GM11168 (cell line): ENCODE data around the gene MEIS1.
"Not testable (repeated sequence)": the region's sequence is repeated elsewhere in the genome, so short reads cannot be mapped to it uniquely, and the experiment has no call there.

Source experiments
- in situ Hi-C: fragments of 300-500 bp; cut with MboI; formaldehyde crosslinking; loops from one replicate; pipeline ENCODE4 v1.12.0; 2022; ENCODE audit warnings: low sequenced_read_pairs; ENCODE audit not compliant: unreplicated experiment

The MEIS1 gene

DNA sequence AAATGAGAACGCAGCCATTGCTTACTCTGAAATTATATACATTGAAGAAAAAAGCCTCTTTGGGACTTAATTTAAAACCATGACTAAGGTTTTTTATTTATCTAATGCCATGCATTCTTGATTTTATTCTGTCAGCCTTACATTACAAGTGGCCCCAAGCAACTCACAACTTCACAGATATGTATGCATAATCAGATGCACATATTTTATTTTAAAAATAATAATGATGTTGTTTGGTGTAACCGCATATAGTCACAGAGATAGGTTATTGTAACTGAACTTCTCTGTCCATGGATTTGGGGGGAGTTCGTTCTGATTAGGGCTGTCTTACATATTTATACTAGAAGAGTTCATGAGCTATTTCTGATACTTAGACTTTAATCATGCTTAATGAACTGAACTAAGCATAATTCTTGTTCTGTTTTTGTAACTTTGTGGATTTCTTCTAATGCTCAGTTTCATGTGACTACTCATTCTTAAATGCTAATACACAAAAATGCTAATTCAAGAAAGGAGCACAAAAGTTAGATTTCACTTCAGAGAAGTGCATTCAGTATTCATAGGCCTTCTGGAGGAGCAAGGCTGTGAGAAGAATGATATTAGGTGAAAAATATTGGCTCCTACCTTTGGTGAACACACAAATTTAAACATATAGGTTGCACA, 26.2 kb downstream of the MEIS1 start:
- in situ Hi-C loops: no loop called here

DNA sequence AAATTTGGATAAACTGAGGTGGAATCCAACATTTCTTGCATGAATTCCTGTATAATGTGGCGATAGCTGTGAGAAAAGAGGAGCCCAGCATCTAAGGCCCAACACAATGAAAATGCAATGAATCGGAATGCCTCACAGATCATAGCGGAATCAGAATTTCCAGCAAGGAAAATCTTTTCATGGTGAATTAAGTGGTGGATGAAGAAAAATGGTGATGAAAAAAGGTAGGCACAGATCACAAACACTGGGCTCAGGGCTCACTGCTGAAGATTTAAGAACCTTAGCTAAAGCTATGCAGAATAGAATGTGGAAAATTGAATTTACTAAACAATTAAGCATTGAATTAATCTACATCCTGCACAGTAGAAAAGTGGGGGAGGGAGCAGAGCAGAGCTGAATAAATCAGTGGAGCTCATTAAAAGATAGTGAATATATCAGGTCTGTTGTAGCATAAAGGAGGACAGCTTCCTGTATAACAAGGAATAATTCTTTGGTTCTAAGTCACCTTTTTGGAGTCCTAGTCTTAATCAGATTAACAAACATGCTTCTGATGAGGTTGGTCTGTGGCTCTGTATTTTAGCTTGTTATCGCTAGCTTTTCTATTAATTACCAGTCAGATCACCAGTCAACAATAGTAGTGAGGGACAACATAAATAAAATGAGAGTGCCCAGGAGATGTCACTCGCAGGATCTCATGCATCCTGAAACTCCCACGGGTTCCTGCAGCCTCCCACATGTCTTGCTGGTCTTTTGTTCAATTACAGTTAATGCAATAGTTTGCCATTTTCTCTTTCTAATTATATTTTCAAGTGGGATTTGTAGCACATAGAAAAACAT, 27.0 kb downstream of the MEIS1 start:
- in situ Hi-C loops: no loop called here

DNA sequence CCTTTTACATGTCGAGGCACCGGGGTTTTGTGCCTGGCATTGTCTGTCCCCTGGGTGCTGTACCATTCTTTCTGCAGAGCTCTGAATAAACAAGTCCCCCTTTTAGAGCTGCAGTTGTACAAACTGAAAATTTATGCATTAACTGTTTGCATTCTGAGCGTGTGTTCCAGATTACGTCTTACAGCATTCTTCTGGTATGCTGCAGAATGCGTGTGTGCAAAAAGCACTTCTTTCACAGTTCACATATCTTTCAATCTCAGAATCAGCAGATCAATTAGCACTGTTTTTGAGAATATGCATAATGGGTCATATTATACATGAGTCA, 27.5 kb downstream of the MEIS1 start:
- in situ Hi-C loops: no loop called here

DNA sequence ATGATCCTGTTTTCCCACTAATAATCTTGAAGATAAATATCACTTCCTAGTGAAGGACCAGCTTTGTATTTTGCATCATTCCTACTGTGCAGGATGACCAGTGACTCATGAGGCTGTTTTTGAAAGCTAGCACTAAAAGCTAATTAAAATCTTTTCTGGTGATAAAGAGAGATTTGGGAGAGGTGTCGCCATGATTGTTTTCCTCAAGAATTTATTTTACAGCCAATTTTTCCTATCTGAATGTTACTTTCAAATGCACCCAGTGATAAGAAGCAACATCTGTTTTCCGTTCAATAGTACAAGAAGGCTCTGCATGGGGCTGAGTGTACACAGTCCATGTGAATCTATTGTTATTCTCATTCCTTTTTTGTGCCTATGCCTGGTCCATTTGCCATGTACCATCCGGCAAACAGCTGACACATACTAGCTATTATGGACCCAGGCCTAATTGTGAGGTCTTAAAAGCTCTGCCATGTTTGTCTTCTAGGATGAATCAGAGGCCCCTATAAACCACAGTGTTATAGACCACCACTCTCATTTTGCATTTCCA, 28.4 kb downstream of the MEIS1 start:
- in situ Hi-C loops: no loop called here

GRCh38 chr2:66464930-66465637, 30.2 kb downstream of the MEIS1 start:
- in situ Hi-C loops: no loop called here

- in situ Hi-C loops: no loop called here
Observed at GRCh38 chr2:66466433-66466832, 31.5 kb downstream of the MEIS1 start.

GRCh38 chr2:66467718-66468117, 32.8 kb downstream of the MEIS1 start:
- in situ Hi-C loops: no loop called here

DNA sequence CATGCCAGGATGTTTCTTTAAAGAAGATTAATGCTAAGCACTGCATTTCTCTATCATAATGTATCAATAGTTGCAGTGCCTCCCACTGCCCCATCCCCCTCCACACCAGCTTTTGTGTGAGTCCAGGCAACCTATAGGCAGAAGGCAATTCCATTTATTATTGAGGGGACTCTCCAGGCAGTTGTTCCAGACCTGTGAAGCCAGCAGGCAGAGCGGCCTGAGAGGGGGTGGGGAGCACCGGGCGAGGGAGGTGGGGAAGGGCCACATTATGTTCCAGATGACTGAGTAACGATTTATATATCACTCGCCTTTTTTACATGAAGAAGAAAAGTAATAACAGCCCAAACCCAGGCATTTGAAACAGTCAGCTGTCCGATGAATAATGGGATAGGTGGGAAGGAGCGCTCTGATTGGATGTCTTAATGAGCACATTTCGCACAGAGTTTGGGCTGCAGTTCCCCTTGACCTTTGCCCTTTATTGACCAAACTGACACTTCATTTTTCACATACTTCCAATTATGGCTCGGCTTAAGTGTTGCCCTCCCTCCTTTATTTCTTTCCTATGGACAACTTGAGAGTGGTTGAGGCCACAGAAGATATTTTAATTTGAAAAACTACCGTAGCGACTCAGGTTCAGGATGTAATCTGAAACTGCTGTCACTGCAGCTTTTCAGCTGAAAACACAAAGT, 34.4 kb downstream of the MEIS1 start:
- in situ Hi-C loops: no loop called here

GRCh38 chr2:66470199-66470598, 35.3 kb downstream of the MEIS1 start:
- in situ Hi-C loops: no loop called here

DNA sequence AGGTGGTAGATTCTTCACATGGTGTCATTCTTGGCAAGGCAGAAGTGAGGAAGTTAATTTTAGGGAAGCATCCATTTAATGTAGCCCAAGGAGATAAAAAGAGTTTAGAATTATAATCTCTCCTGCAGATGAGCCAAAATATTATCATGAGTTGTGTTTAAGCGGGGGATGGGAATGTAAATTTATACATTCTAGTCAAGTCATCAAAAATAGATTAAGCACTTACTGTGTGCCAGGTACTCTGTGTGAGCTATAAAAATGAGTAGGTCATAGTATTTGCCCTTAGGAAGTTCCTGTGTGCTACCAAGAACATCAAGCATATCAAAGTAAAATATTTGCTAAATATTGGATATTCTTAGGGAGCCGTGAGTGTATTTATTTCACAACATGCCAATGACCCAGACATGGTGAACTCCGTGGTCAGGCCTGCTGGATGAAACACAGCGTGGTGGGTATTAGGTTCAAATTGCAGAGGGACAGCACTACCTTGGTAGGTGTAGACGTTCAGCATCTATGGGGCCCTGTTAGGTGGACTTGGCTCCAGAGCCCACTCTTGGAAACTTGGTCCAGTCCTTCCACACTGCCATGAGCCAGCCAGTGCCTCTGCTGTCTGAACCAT, 37.4 kb downstream of the MEIS1 start:
- in situ Hi-C loops: no loop called here

- in situ Hi-C loops: no loop called here
Observed at GRCh38 chr2:66477135-66477842, 42.4 kb downstream of the MEIS1 start.

GRCh38 chr2:66478299-66478698, 43.4 kb downstream of the MEIS1 start:
- in situ Hi-C loops: no loop called here

DNA sequence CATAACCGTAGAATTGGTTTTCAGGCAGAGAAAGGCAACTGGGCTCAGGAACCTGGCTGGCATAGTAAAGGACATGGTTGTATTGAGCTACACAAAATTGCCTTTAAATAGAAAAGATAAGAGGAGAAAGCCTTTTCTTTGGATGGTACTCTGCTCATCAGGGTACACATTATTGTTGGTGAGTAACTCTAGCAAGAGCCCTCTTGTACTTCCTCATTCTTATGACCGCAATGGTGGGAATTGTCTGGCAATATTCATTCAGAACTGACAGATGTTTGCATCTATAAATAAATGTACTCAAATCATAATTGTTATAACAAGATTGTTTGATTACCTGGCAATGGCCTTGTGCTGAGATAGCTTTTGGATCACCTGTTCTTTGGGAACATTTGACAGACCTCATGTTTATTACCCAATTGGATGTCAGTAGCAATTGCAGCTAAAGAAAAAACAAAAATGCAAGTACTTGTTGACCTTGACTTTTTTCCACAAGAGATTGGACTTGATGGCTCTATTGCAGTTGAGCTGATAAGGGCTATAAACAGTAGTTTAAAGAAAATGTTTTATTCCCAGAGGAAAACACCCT, 43.9 kb downstream of the MEIS1 start:
- in situ Hi-C loops: no loop called here

DNA sequence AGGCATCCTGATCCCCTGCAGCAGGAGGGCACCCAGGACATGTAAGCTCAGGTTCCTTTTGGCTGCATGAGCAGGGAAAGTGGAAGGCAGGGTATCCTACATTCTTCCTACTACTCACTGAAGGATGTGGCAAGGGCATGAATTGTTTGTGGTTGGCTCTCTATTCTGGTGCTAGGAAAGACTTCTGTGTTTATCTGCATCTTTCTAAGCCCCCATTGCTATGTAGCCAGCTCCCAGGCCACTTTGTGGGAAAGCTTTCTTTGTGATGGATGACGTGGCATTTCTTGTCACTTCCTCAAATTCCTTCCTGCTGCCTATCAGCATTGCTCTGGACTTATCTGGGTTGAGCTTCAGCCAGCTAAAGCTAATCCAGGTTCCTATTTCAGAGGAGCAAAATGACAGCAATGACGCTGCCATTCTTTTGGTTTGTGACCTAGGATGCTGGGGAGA, 46.2 kb downstream of the MEIS1 start:
- in situ Hi-C loops: no loop called here

DNA sequence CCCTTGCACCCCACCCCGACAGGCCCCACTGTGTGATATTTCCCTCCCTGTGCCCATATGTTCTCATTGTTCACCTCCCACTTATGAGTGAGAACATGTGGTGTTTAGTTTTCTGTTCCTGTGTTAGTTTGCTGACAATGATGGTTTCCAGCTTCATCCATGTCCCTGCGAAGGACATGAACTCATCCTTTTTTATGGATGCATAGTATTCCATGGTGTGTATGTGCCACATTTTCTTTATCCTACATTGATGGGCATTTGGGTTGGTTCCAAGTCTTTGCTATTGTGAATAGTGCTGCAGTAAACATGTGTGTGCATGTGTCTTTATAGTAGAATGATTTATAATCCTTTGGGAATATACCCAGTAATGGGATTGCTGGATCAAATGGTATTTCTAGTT, 50.3 kb downstream of the MEIS1 start:
- in situ Hi-C loops: not testable (repeated sequence)

GRCh38 chr2:66488946-66489345, 54.0 kb downstream of the MEIS1 start:
- in situ Hi-C loops: no loop called here

GRCh38 chr2:66489436-66489835, 54.5 kb downstream of the MEIS1 start:
- in situ Hi-C loops: no loop called here

DNA sequence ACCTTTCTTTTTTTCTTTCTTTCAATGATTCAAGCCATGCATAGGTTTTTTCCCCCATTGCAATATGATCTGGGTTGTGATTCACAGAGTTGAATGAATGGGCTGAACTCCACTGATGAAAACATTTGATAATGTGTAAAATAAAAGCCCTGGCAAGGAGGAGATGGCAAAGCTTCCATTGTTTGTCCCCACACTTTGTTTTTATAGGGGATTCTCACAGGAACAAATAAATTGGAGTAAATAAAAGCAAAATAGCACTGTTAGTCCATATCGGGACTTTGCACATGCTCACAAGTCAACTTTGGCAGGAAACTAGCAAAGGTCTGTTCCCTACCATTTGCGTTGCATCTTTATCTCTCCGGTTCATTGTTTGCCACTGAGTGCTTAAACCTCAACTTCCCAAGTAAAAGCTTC, 55.7 kb downstream of the MEIS1 start:
- in situ Hi-C loops: no loop called here

GRCh38 chr2:66494708-66495107, 59.8 kb downstream of the MEIS1 start:
- in situ Hi-C loops: no loop called here
